GM21381 (cell line): Measurements from ENCODE around the gene NOS1AP.
"Not testable (repeated sequence)": the region's sequence is repeated elsewhere in the genome, so short reads cannot be mapped to it uniquely, and the experiment has no call there.

Source experiments
- ATAC-seq: cut with Tn5 transposase; IDR thresholded peaks from one replicate; pipeline ENCODE4 v1.9.1; 2021; ENCODE audit warnings: mild to moderate bottlenecking, moderate library complexity; ENCODE audit not compliant: unreplicated experiment

The NOS1AP gene

DNA sequence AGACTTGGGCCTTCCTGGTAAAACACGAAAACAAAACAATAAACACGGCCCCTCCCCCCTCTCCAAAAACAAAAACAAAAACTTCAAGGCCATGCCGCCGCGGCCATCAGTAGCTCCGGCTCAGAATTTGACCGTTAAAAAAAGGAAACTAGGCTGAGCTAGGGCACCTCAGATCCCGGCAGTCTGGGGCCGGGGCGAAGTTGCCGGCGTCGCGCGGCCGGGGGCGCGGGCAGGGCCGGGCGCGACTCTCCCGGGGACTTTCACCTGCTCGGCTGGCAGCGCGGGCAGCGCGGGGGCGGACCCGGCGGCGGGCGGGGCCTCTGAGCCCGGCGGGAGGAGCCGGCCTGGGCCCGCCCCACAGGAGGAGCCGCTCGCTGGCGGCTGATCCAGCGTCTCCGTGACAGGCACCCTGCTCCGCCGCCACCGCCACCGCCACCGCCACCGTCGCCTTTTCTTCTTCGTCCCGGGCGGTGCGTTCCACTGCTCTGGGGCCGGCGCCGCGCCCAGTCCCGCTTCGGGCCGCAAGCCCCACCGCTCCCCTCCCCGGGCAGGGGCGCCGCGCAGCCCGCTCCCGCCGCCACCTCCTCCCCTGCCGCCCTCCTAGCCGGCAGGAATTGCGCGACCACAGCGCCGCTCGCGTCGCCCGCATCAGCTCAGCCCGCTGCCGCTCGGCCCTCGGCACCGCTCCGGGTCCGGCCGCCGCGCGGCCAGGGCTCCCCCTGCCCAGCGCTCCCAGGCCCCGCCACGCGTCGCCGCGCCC, at the start of gene NOS1AP:
NOS1AP (plus strand) TSS at position 358 of the 760 bp plus-strand sequence. CDS start 487 bp downstream, outside the sequence.
- ATAC-seq: peak; percentile 98

DNA sequence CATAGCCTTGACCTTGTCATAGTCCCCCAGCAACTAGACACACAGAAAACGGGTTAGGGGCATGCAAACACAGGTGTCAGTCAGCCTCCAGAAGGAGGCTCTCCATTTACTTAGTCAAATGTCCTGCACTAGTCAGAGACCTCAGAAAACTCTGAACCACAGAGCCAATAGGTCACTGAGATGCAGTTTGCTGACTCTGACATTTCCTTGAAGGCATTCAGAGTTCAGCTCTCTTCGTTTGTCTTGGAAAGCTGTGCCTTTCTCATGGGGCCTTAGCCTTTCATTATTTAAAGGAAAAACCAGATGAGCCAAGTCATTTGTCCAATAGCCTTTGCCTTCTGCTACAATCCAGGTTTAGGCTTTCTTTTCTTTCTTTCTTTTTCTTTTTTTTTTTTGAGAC, 49.3 kb upstream of the NOS1AP start:
- ATAC-seq: no peak

DNA sequence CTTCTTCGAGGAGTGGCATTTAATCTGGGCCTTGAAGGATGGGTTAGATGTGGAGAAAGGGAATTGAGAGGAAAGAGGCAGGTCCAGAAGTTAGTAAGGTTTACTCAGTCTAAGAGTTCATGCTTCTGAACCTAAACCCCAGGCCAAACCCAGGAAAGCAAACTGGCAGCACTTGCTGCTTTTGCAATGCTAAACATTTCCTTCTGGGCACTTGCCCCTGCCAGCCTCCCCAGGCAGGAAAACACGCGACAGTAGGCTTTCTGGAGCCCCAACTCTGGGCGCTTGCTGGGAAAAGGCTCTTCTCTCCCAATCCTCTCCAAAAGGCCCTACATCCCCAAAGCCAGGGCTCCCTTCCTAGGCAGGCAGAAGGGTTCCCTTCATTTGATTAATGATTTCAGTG, 48.4 kb upstream of the NOS1AP start:
- ATAC-seq: no peak

DNA sequence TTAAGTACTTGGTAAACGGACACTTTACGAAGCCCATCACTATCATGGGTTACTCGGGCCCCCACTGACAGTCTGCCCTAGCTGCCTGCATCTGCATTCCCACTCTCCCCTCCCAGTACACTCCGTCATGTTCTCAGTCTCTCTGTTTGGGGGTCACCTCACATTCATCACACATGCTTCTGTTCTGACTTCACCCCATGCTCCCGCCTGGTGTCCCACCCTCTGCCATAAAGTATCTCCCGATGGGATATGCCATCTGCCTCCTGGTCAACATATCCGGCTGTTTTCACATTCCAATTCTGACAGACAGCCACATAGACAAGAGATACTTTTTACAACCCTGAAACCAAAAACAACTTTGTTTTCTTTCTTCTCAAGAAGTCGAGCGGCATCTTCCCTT, 46.9 kb upstream of the NOS1AP start:
- no peak for ATAC-seq

DNA sequence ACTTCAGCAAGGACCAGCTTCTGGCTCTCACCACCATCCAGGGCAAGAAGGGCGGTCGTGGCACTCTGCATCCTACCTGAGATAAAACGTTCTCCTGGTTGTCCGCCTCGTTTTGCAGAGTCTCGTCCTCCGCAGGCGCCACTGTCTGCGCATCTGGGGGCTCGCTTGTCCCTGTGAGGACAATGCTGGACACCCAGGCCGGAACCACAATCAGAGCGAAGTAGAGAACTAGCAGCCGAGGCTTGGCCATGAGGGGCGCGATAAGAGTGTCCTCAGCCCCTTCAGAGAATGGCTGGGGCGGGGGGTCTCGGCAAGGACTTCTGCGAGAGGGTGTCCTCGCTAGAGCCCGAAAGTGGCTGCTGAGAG, 46.3 kb upstream of the NOS1AP start:
- no peak for ATAC-seq

DNA sequence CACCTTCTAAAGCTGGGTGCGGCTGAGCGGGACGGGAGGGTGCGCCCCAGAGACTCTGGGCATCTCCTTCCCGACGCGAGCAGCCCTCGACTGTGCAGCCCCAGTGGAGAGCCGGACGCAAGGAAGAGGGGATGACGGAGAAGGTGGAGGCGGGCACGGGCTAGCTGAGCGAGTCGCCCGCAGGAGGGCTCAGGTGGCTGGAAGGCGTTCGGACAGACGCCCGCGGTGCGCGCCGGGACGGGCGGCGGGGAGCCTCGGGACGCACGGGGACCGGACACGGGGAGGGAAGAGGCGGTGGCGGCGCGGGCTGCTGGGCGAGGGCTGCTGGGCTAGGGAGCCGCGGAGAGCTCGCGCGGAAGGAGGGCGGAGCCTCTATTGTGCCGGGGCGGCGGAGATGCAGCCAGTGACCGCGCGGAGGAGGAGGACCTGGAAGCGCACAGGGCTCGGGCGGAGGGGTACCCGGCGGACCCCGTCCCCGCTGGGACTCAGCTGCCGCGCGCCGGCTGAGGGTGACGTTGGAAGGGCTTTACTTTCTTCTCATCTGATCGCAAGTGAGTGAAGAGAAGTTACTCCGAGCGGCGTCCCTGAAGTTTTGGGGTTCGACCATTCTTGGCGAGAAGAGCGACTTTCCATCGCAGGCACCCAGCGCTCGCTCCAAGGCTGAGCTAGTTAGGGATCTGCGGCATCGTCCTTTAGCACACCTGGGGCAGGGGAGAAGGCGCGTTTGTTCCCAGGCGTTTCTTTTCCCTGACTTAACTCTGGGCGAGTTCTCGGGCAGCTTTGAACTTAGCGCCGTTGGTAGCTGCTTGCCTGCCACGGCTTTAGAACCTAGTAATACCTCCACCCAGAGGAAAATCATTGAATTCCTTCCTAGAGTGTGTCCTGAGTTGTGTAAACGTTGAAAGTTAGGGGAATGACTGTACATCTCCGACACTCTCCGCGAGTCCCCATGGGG, 45.7 kb upstream of the NOS1AP start, which contains the start of gene OLFML2B:
OLFML2B (minus strand) TSS at position 323 of the 955 bp plus-strand sequence. CDS start 439 bp downstream, outside the sequence.
- no peak for ATAC-seq

GRCh38 chr1:162025541-162025940, 44.0 kb upstream of the NOS1AP start:
- ATAC-seq: no peak

DNA sequence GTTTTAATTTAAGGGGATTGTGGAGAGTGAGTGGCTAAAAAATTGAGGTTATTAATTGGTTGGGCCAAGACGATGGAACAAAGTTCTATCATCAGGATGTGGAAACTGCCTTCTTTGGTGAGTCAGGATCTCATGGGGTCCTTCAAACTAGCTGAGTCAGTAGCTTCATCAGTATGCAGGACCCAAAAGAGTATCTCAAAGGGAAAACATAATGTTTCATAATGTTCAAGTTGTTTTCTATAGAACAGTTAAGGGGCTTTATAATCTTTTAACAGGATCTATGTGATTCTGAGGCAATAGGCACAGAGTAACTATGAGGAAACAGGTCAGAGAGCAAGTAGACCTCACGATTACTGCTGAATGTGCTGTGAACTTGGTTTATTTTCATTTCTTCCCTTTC, 42.6 kb upstream of the NOS1AP start:
- ATAC-seq: no peak

- ATAC-seq: no peak
These were observed 40.8 kb upstream of the NOS1AP start for GRCh38 chr1:162028726-162029125.

DNA sequence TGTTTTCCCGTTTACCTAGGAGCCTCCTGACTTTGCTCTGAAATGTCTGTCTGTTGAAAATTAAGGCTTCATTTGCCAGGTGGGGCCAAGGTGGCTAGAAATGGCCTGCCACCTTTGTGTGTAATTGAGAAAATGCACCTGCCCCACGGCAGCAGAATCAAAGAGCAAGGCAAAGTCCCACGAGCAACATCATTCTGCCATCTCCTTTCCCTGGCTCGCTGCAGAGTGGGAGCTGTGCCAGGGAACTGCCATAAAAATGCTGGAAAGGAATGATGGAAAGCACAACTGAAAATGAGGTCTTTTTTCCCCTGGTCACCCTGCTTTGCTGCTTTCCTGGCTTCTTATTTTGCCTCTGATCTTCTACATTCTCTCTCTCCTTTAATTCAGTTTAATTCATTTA, 40.3 kb upstream of the NOS1AP start:
- no peak for ATAC-seq

DNA sequence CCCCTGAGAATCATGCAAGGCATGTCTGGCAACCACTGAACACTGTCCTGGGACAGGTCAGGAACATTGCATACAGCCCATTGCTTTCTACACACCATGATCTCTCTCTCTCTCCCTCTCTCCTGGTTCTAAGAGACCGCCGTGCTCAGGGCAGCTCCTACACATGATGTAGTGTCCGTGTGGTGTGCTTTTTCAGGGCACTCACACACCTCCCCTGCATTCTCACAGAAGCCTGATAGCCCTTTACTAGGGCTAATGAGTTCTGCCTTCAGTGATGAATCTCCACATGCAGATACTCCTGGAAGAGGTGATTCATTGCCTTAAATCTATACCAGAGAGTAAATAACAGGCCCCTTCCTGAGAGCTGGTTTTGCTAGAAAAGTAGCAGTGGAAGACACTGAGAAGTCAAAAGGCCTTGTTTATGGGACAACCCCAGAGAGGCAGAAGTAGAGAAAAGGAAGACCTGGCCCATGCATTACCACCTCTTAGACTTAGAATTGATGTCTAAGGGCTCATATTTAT, 38.7 kb upstream of the NOS1AP start:
- no peak for ATAC-seq

DNA sequence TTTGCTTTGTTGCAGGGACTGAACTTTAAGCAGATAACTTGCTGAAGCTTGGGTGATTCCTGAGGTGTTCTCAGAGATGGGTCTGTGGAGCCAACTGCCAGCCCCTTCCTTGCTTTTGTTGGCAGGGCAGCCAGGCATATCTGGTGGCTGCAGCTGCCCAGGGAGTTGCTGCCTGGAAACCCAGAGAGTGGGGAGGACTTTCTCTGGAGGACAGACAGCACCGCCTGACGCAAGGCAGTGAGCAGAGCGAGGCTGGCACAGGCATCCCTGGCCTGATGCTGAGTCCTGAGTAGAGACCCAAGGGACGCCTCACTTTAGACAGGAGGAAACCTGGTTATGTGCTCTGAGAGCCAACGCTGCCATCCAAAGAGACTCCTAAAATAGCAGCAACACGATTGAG, 36.1 kb upstream of the NOS1AP start:
- ATAC-seq: no peak

DNA sequence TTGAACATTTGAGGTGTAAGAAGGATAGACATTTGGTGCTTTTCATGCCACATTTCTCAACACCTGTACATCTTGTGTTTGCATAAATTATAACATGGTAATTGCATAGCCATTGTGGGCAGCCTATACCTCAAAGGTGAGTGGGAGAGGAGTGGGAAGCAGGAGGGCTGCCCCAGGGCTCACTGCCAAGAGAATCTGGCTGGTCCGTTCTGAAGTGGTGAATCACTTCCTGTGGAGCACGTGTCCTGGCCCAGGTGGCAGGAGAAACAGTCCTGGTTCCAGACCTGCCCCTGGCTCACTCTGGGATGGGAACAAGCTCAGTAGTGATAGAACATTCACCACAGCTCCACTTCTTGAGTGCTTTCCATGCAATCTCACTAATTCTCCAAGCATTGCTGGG, 34.2 kb upstream of the NOS1AP start:
- no peak for ATAC-seq

DNA sequence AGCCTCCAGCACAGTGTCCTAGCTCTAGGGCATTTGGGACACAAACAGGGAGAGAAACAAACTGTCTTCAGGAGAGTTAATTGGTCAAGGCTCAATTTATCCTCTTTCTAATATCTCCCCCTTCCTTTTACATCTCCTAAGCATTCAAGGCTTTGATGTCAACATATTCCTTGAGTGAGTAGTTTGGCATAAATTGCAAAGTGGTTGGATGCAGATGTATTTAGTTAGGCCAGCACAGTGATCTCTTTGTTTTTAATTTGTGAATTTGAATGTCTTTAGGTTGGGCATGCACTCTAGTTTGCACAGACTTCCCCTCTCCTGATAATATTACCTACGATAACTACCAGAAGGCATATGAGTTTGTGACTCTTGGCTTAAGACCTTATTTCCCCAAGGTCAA, 33.3 kb upstream of the NOS1AP start:
- ATAC-seq: no peak

DNA sequence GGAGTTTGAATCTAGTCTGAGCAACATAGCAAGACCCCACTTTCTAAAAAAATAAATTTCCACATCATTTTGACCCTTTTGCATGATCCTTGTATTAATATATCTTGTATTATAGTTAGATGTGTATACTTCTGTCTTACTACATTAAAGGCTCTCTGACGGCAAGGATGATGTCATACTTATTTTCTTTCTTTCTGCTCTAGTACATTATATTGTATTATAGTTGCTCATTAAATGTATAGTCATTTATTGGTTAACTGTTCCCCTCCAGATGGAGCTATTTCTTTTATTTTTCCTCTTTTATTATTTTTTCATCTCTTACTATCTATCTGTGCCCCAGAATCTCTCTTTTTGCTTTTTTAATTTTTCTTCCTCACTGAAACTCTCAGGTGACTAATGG, 30.9 kb upstream of the NOS1AP start:
- ATAC-seq: no peak

GRCh38 chr1:162040001-162040400, 29.5 kb upstream of the NOS1AP start:
- ATAC-seq: no peak

- ATAC-seq: no peak
These were observed 28.8 kb upstream of the NOS1AP start for GRCh38 chr1:162040657-162041056.

GRCh38 chr1:162042361-162042760, 27.1 kb upstream of the NOS1AP start:
- no peak for ATAC-seq

DNA sequence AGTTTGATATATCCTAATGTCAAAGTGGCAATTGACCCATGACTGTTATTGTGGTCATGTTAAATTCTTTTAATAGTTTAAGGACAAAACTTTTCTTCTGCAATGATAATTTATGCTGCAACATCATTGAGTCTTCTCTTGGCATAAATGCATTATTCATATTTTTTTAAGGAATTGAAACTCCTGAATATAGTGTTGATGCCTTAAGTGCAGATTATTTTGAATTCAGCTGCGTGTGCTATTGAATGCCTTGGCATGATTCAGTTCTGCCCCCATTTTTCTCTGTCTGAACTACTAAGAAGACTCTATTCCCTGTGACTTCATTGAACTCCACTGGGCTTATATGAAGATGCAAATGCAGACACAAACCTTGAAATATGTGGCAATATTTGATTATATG, 22.6 kb upstream of the NOS1AP start:
- ATAC-seq: no peak

- ATAC-seq: not testable (repeated sequence)
These were observed 15.5 kb upstream of the NOS1AP start for GRCh38 chr1:162053949-162054348.

DNA sequence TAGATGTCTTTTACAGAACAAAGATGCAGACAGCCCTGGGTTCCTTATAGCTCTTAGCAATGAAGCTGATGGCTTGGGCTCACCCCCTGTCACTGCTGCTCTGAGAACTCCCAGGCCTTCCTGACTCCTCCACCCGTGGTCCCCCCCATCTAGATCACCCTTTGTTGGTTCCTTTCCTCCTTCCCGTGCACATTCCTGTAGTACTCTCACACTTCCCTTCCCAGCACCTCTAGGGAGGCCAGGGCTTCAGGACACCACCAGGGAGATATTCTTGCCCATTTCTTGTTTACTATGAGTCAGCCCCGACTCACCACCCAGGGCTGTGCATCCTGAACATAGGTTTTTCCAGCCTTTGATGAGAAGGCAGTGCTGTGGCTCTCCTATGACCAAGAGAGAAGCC, 14.4 kb upstream of the NOS1AP start:
- no peak for ATAC-seq

- no peak for ATAC-seq
These were observed 13.4 kb upstream of the NOS1AP start for GRCh38 chr1:162056043-162056442.
